UCSD-AML1 (cell line): ENCODE measurements around the gene TRIM2.

Experiments
- DNase-seq: peaks from one replicate; lab custom pipeline; 2025; ENCODE audit not compliant: unreplicated experiment; lab: John Stamatoyannopoulos, UW

The TRIM2 gene

GRCh38 chr4:153371701-153372234 lies 167.5 kb downstream of the TRIM2 start:
- no peak for DNase-seq

- no peak for DNase-seq
Measured at GRCh38 chr4:153372967-153373562, 168.8 kb downstream of the TRIM2 start.

DNA sequence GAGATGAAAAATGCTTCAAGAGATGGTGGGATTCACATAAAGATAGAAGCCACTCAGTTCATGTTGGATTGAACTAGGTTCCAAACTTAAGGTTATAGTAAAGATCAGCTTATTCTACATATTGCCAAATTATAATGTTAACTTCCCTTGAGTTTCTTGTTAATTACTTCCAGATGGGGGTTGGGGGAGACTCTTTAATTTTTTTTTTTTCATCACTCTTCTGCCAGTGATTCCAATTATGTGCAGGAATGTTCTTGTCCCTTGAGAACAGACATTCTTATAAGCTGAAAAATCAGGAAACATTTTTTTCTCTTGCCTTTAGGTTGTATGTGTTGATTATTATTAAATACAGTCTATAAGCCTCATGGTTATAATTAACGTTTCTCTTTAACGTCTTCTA lies 170.2 kb downstream of the TRIM2 start:
- DNase-seq: no peak

DNA sequence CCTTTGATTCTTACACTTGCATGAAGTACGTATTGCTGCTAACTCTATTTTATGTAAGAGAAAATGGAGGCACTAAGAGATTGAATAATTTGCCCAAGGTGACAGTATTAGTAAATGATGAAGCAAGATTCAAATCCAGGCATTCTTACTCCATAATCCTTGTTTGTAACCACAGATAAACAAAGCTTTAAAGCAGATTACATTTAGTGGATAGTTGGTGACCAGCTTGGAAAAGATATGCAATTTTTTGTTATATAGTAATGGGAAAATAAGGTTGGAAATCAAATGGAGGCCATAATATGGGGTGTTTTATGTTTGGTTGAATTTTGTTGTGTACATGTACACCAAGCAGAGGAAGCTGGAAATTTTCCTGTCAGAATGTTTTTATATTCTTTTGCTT lies 171.1 kb downstream of the TRIM2 start:
- no peak for DNase-seq

DNA sequence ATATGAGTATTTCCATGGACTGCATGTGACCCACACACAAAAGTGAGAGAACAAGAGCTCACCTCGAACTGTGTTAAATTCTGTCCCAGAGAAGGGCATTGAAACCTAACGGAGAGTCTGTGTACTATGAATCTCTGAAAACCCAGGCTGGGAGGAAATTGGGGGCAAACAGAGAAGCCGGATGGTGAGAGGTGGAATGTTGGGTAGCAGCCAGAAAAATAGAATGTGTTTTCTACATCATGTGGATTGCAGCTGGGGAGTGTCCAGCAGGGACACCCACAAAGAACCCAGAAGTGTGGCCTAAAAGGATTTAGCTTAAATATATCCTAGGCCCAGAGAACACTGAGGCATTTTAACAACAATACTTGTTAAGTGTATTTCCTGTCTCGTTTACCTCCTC lies 178.9 kb downstream of the TRIM2 start:
- no peak for DNase-seq

- DNase-seq: no peak
Measured at GRCh38 chr4:153384160-153384559, 179.9 kb downstream of the TRIM2 start.

GRCh38 chr4:153385784-153386183 lies 181.5 kb downstream of the TRIM2 start:
- no peak for DNase-seq

DNA sequence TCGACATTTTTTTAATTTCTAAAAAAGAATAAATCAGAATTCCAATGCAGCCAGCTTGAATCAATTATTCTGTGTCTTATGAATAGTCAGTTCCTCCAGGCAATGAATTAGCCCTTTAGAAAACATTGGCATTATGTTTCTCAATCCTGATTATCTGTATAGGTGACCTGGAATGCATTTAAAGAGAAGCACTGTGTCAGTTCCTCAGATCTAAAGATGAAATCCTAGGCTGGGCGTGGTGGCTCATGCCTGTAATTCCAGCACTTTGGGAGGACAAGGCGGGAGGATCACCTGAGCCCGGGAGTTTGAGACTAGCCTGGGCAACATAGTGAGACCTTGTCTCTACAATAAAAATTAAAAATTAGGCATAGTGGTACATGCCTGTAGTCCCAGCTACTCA lies 183.7 kb downstream of the TRIM2 start:
- DNase-seq: no peak
